C4-2B (cell line): ENCODE measurements around the gene SENP3.

Experiments
- CTCF ChIP-seq: fragments of 450-650 bp; conservative IDR thresholded peaks from 2 replicates; pipeline ENCODE4 v1.5.1; 2017; ENCODE audit warnings: mild to moderate bottlenecking
- ZFX ChIP-seq: fragments of 450-650 bp; IDR thresholded peaks from 2 replicates; pipeline ENCODE4 v1.6.1; 2017

GRCh38 chr17:7557775-7558543 is 3.8 kb upstream of the SENP3 start:
- TF ChIP-seq CTCF, result no peak; the same call in 1 of the 2 replicates
- TF ChIP-seq ZFX, result peak; percentile 40; the same call in 1 of the 2 replicates
